ENCODE measurements around the gene C1GALT1C1L.
"Not testable (repeated sequence)": the region's sequence is repeated elsewhere in the genome, so short reads cannot be mapped to it uniquely, and the experiment has no call there.

The C1GALT1C1L gene

DNA sequence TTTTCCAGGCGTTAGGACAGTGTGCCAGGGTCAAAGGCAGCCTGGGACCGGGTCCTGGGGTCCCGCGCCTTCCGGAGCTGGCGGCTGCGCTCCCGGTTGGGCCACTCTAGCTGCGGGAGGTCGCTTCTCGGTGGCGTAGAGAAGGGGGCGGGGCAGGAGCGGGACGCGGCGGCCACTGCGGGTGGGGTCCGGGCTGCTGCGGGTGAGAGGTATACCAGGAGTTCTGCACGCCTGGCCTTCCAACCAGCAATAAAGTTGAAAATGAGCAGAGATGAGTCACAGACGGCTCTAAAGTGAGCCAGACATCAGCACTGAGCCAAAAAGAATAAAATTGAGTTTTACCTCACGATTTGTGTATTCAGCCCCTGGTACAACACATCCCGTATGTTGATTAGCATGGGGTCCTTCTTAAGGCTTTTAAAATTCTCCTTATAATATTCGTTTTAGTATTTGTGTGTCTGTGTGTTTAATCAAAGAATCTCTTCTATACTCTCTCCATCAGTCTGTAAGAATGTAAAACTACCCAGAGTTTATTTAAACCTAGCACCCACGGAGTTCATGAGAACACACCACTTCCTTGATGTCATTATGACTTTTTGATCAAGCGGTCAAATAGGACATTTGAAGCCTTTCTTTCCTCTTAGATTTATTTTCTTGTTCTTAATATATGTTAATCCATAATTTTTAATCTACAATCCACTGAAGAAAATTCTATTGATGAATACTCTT, at the start of gene C1GALT1C1L:
Gene C1GALT1C1L (minus strand): TSS at position 108 of the 729 bp plus-strand sequence. CDS start 107 bp downstream, at position 1.
- DNase-seq: no peak

DNA sequence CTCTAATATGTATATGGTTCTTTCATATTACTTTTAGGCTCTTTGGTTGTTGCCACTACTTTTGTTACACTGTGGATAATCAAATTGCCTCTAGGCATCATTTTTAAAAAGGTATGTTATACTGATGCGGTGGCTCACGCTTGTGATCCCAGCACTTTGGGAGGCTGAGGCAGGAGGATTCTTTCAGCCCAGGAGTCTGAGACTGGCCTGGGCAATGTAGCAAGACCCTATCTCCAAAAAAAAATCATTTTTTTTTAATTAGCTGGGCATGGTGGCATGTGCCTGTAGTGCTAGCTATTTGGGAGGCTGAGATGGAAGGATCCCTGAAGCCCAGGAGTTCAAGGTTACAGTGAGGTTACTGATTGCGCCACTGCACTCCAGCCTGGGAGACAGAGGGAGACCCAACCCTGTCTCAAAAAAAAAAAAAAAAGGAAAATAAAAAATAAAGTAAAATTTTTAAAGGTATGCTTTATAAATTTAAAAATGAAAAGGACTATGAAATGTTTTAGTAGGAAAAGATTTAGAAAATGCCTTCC, 49.5 kb upstream of the C1GALT1C1L start:
- no peak for DNase-seq

DNA sequence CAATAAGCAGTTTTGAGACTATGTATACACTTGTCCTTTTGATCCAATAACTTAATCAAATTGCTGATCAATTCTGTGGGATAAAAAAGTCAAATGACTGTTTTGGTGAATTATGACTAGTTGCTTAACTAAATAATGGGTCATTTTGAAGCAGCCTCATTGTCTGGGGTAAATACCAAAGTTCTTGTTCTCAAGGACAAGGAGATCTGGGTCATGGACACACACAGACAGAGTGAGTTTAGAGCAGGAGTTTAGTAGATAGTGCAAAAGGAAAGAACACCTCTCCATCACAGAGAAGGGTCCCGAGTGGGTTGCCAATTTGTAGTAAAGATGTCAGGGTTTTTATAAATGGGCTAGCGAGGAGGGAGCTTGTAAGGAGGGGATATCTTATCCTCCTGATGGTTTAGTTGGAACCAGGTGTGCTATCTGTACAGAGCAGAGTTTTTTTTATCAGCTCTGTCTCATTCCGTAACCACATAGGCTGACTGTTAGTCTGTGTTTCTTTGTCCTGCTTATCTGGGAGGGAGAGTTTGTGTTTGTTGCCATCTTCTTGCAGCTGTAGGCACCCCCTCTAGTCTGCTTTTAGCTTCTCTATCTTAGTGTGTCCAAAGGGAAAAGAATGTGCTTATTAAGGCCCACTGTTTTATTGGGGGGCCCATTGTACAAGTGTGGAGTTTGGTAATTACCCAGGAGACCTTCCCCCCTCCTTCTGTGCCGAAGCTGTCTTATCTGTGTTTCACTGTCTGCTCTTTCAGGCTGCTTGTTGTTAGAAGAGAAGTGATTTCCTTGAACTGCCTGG, 48.7 kb upstream of the C1GALT1C1L start:
- no peak for DNase-seq

DNA sequence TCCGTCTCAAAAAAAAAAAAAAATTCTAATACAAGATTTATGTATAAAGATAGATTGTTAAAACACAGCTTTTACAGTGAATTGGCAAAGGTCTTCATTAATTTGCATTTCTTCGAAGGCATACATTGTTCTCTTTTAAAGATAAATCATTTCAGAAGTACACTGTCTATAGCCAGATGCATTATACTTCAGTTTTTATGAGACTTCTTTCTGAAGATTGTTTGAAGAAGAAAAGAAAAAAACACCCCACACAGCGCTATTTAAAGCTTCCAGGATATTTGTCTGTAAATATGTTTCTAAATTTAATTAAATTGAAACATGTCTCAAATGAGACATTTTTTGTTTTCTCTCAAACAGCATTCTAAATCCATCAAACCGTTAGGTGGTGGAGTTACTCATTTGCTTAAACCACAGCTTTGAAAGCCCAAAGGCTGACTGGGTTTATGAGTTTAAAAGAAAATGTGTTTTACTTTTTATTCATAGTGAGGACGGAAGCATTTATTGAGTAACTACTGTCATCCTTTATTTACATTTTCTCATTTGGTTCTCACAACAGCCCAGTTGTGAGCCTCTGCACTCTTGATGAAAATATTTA, 42.4 kb upstream of the C1GALT1C1L start:
- no peak for DNase-seq

DNA sequence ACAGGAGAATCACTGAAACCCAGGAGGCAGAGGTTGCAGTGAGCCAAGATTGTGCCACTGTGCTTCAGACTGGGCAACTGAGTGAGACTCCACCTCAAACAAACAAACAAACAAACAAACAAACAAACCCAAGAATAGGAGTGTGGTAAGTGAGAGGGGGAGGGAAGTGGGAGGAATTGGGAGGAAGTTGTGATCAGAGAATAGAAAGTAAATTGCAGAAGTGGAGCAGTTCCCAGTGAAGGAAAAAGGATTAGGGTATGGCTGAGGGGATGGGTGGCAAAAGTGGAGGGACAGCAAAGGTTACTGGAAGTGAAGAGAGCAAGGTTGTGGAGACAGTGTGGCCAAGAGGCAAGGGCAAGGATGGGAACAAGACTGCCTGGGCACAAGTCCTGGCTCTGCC, 41.1 kb upstream of the C1GALT1C1L start:
- no peak for DNase-seq

DNA sequence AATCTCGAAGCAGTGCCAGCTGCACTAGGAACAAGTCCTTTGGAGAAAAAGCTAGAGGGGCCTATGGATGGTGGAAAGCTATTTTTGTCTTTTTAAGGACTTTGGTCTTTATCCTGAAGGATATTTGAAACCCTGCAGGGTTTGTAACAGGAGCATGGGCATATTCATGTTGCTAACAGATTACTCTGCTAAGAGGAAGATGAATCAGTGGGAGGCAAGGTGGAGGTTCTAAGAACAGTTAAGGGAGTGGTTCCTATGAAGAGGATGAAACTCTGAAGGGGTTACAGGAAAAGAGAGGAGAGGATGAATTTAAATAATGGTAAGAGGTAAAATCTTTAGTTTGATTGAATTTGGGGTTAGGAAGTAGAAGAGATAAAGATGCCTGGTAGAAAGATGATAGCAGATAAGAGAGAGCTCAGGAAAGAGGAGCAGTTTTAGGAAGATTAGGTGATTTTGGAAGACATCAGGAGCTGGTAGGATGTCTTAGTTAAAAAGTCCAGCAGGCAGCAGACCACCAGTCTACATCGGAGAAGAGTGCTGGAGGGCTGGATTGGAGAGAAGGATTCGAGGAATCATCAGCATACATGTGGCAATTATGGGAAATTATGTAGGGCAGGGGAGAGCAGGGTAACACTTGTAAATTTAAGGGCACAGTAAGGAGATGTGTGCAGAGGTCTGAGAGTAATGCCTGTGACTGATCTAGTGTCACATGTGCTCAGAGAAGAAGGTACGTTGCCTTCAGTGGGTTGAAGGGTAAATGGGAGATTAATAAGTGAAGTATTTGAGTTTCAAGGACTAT, 39.3 kb upstream of the C1GALT1C1L start:
- no peak for DNase-seq

DNA sequence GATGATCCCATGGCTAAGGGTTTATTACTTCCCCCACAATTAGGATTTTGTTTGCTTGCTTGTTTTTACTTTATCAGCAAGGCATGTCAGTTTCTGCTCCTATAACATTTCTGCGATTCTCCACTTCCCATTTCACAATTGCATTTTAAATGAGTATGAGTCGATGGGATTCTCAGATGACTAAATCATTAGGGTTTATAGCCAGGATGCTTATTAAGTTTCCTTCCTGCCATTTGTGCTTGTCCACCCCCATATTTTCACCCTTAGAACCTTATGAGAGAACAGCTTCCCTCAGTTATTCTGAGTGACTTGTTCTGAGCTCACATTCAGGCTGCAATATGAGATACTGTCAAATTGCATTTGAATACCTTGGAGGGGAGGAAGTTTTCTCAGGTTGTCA, 37.9 kb upstream of the C1GALT1C1L start:
- DNase-seq: no peak

DNA sequence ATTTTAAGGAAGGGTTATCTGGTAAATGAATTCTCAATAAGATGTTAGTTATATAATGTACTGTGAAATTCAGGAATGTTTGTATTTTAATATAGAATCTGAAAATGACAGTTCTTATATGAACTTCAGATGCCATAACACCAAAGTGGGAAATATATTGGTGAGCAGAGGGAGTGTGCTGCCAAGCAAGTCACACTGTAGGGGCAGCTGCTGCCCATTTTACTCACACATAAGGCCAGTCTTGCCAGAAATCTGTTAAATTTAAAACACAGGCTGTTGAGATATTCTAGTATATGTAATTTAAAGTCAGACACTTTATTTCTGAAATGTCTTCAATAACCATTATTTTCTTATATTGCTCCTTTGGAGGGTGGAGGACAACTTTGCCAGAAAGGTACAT, 34.6 kb upstream of the C1GALT1C1L start:
- no peak for DNase-seq

DNA sequence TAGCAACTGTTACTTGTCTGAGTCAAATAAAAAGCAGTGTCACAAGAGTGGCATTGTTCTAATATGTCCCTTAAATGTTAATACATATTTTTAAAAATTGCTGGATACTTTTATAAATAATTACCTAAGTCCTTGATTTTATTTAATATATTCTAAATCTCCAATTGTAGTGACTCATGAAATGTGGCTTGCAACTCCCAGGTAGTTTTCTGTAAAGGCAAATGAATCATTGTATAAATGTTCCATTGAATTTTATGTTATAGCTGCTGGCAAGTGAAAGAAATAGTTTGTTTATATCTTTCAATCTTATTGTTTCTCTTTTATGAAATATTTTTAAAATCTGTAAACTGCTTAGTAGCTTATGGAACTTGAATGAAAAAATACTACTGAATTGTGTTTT, 32.7 kb upstream of the C1GALT1C1L start:
- DNase-seq: no peak

DNA sequence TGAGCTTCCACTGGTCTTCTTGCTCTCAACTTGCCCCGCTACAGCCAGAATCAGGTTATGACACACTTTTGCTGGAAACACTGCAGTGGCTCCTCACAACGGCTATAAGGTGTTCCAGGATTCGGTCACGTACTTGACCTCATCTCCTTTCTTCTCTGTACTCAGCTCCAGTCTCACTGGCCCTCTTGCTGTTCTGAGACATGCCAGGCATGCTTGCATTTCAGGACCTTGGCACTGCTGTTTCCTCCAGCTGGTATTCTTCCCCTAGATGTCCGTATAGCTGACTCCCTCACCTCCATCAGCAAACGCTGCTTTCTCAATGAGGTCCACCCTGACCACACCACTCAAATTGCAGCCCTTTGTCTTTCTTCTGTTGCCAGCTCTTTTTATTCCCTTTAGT, 31.9 kb upstream of the C1GALT1C1L start:
- DNase-seq: no peak

DNA sequence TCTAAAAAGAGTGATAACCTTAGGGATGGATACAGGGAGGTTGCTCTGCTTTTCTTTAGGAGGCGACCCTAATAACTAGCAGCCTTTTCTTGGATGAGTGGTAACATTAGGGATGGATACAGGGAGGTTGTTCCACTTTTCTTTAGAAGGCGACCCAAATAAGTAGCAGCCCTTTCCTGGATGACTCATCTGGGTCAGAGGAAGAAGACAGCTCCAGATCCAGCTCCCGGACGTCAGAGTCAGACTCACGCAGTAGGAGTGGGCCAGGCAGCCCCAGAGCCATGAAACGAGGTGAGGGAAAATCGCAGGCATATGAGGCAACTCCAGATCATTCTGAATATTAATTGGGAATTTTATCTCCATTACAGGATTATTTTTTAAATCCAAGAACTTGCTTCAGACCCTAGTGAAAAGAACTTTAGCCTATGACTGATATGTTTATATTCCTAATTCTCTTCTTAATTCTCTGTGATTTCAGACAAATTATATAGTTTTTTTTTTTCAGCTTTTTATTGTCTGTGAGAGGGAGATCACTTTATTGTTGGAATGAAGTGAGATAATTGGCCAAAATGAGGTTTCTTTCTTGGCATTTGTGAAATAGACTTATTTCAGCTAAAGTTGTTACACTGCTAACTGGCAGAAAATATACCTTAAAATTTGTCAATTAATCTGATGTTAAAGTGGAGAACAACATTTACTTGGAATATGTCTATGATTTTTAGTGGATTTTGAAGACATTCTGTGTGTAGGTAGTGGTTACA, 31.2 kb upstream of the C1GALT1C1L start:
- DNase-seq: no peak

DNA sequence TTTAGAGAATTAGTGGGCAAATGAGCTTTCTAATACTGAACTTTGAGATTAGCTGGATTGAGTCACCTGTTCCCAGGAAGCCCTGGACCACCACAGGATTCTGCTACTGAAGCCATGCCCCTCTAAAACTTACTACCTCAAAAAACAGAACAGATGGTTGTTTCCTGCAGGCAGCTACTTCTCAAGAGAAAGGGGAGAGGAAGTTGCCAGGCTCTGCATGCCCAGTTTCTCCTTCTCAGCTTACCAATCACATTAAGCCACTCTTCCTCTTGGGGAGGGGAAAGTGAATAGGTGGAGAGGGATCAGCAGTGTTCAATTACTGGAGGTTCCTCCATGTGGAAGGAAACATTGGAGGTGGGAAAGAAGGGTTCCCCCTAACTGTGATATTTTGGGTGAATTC, 24.9 kb upstream of the C1GALT1C1L start:
- DNase-seq: no peak

DNA sequence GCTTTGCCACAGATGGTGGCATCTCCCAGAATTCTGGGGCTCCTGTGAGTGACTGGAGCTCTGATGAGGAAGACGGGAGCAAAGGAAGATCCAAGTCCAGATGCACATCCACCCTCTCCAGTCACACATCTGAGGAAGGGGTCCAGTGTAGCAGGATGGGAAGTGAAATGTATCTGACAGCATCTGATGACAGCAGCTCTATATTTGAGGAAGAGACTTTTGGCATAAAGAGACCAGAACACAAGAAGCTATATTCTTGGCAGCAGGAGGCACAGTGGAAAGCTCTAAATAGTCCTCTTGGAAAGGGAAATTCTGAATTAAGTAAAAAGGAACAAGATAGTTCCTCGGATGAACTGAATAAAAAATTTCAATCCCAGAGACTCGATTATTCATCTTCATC, 23.5 kb upstream of the C1GALT1C1L start:
- no peak for DNase-seq

DNA sequence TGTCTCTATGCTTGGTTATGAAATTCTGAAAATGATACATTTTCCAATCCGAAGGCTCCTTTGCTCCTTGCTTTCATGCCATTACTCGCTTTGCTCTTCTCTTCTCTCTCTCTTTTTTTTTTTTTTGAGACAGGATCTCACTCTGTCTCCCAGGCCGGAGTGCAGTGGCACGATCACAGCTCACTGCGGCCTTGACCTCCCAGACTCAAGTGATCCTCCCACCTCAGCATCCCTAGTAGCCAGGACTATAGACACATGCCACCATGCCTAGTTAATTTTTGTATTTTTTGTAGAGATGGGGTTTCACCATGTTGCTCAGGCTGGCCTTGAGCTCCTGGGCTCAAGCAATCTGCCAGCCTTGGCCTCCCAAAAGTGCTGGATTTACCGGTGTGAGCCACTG, 21.9 kb upstream of the C1GALT1C1L start:
- not testable (repeated sequence) for DNase-seq

DNA sequence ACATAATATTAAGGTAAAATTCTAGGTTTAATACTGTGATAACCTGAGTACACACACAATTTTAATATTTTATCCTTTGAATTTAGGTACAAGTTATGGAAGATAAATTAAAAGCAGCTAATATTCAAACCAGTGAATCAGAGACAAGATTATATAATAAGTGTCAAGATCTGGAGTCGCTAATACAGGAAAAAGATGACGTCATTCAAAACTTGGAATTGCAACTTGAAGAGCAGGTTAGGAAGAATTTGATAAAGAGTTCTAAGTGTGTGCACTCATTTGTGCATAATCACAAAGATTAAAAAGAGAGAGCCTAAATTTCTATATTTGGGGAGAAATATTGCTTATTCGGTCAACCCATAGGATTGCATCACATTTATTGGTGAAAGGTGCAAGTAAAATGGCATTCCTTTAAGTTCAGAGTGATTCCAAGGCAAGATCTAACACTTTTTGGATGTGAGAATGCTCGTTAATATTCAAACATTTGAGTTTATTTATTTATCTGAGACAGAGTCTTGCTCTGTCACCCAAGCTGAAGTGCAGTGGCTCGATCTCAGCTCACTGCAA, 16.3 kb upstream of the C1GALT1C1L start:
- DNase-seq: no peak

DNA sequence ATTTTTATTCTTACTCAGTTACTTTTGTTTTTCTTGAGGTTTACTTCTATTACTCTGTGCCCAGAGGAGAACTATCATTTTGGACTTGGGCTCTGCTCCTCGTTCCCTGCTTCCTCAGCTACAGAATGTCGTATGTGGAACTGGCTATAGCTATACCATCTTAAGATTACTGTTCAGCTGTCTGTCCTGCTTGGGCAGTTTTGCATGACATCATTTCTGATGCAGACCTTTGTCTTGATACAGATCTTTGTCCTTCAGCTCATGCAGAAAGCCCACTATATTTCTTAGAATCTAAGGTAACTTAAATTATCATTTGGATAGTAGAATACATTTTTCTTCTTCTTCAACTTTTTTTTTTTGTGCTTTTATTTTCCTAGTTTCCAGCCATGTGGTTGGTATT, 13.8 kb upstream of the C1GALT1C1L start:
- no peak for DNase-seq

DNA sequence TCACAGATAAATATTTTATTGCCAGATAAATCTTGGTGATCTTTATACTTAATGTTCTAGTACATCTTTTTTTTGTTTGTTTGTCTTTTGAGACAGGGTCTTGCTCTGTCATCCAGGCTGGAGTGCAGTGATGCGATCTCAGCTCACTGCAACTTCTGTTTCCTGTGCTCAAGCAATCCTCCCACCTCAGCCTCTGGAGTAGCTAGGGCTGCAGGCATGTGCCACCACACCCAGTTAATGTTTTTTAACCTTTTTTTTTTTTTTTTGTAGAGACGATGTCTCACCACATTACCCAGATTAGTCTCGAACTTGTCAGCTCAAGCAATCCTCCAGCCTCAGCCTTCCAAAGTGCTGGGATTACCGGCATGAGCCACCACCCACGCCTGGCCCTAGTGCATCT, 9.1 kb upstream of the C1GALT1C1L start:
- no peak for DNase-seq

DNA sequence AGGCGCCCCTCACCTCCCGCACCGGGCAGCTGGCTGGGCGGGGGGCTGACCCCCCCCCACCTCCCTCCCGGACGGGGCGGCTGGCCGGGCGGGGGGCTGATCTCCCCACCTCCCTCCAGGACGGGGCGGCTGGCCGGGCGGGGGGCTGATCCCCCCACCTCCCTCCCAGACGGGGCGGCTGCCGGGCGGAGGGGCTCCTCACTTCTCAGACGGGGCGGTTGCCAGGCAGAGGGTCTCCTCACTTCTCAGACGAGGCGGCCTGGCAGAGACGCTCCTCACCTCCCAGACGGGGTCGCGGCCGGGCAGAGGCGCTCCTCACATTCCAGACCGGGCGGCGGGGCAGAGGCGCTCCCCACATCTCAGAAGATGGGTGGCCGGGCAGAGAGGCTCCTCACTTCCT, 1.6 kb upstream of the C1GALT1C1L start:
- DNase-seq: not testable (repeated sequence)

DNA sequence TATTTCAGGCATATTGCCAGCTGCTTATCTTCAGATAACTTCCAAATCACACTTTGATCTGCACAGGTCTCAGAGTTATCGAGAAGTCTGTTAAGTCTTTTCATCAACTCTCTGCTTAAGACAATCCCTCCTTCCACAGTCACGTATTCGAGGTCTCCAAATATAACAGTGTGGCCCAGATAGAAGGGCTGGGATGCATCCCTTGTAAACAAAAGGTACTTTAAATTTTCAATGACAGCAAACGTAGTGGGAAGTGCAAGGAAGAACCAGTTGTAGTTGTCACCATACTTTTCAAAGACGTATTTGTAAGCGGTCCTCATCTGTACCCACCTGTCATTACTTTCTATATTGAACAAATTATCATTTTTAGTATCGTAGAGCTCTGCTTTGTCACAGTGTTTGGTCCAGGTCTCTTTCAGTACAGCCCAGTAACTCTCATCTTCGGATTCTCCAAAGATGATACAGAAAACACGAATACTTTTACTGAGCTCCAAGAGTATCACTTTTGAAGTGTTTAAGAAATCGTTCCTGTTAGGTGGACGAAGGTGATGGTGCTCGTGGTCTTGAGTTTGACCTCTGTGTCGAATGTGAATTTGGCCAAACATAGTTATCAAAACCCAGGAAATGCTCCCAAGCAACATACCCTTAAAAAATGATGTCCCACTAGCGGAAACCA, 445 bp downstream of the C1GALT1C1L start:
- no peak for DNase-seq

DNA sequence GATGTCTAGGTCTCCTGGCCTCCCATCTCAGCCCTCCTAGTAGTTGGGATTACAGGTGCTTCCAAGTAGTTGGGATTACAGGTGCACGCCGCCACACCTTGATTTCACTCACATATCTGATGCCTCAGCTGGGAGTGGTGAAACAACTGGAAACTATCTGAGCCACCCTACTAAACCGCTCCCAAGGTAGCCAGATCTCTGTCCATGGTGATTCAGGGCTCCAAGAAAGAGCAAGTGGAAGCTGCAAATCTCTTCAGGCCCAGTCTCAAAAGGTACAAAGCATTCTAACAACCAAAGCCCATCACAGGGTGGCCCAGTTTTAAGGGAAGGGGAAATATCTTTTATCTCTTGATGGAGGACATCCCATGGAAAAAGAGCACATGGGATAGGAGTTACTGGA, 19.0 kb downstream of the C1GALT1C1L start:
- DNase-seq: no peak

DNA sequence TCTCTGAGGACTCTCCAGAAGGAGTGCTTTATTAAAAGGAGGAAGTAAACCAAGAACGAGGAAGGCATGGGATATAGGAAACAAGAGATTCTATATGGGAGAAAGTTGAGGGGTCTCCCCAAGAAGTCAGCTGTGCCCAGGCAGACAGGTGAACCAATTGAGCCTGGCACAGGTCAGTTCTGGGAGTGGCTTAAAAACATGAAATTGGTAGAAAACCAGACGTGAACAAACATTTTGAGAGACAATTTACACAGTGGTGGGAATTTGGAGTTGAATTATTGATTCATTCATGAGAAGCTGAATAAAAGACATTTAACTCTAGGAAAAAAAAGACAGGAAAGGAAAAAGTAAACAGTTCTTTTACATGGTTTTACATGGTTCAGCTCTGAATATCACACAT, 22.7 kb downstream of the C1GALT1C1L start:
- DNase-seq: no peak

Data from activated naive CD4-positive, alpha-beta T cell treated with Interleukin-2 at 50 U/mL for 16 hours (primary cell).